ENCODE results near the gene ABCD3.
A peak's percentile ranks its signal among the peaks of the same experiment; 100 is the strongest.

Gene ABCD3

DNA sequence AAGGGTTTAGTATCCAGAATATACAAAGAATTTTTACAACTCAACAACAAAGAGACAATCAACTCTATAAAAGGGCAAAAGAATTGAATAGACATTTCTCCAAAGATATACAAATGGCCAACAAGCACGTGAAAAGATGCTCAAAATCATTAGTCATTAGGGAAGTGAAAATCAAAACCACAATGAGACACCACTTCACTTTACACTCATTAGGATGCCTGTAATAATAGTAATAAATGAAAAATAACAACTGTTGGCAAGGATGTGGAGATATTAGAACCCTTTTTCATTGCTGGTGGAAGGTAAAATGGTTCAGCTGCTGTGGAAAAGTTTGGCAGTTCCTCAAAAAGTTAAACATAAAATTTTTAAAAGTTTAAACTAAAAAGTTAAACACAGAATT lies 7.0 kb upstream of the ABCD3 start:
- DNase-seq (ENCODE audit: extremely low spot score): no peak
- ChIA-PET POLR2A (no interaction called here), CTCF (no interaction called here)
- no peak for TF ChIP-seq CTCF (IDR thresholded peaks at IDR 0.05; ENCODE audit: control extremely low read depth, extremely low read depth, low read depth, missing control alignments)

- no peak for TF ChIP-seq CTCF (IDR thresholded peaks at IDR 0.05; ENCODE audit: control extremely low read depth, extremely low read depth, low read depth, missing control alignments)
- CTCF ChIA-PET: interaction anchor here (0.6 kb wide), 1 partner anchor 732 kb away, joined by 3 read pairs; no protein-coding TSS in a partner anchor
- POLR2A ChIA-PET: no interaction called here
- DNase-seq (ENCODE audit: extremely low spot score): no peak
Measured at GRCh38 chr1:94413311-94413710, 4.9 kb upstream of the ABCD3 start.

DNA sequence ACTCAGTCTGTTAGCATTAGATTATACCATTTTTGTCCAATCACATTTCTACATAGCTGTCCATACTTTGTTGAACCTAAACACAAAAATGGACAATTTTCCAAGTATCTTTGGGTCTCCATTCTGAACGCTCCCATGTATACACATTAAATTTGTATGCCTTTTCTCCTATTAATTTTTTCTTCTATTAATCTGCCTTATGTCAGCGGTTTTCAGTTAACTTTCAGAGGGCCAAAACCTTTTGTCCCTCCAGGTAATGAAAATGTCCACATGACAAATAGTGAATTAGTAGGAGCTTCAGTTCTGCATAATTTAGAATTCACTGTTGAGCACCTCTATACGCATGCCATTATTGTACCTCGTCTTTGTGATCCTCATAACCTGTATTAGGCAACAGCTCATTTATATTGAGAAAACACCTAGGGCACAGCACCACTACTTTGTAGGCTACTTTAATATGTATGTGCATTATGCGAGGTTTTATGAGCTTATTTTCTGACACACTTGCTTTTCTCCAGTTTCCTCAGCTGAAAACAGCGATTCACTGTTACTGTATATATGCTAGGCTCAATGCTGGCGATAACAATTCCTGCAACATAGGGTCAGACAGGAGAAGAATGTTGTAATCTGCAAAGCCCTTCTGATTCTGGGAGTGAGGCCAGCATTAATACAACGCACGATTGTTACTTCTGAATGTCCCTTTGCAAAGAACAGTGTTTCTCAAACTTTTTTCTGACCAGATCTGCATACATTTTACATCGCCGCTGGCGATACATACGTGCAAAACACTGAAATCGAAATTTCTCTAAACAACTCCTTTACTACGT lies 1.1 kb upstream of the ABCD3 start:
- CTCF ChIA-PET: interaction anchor here (1.0 to 1.3 kb wide), 4 partner anchors 9 to 389 kb away, joined by 3 to 6 read pairs (median 4); no protein-coding TSS in a partner anchor
- POLR2A ChIA-PET: interaction anchor here (0.6 kb wide), 1 partner anchor 382 kb away, joined by 3 read pairs; no protein-coding TSS in a partner anchor
- no peak for TF ChIP-seq CTCF (IDR thresholded peaks at IDR 0.05; ENCODE audit: control extremely low read depth, extremely low read depth, low read depth, missing control alignments)
- DNase-seq (ENCODE audit: extremely low spot score): no peak

DNA sequence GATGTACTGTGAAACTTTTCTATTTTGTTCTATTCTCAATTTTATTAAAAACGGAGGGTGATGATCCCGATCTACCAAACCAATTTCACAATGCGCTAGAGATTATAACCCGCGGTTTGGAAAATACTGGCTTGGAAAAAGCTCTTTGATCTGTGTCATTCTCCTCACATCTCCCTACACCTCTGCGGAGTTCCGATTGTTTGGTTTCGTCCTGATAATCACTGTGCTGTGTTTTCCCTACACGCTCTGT lies 536 bp upstream of the ABCD3 start:
- DNase-seq (ENCODE audit: extremely low spot score): no peak
- ChIA-PET POLR2A (interaction anchor here (0.6 kb wide), 1 partner anchor 383 kb away, joined by 3 read pairs; no protein-coding TSS in a partner anchor), CTCF (interaction anchor here (1.0 to 1.3 kb wide), 4 partner anchors 9 to 389 kb away, joined by 3 to 6 read pairs (median 4); no protein-coding TSS in a partner anchor)
- TF ChIP-seq CTCF (IDR thresholded peaks at IDR 0.05; ENCODE audit: control extremely low read depth, extremely low read depth, low read depth, missing control alignments): no peak

GRCh38 chr1:94418664-94419655 lies 771 bp downstream of the ABCD3 start:
- DNase-seq (ENCODE audit: extremely low spot score): peak; percentile 21
- CTCF ChIA-PET: interaction anchor here (1.0 to 1.1 kb wide), 2 partner anchors 14 to 44 kb away, joined by 3 to 4 read pairs; no protein-coding TSS in a partner anchor
- no peak for TF ChIP-seq CTCF (IDR thresholded peaks at IDR 0.05; ENCODE audit: control extremely low read depth, extremely low read depth, low read depth, missing control alignments)
- POLR2A ChIA-PET: no interaction called here

GRCh38 chr1:94422115-94422820 lies 4.1 kb downstream of the ABCD3 start:
- no peak for DNase-seq (ENCODE audit: extremely low spot score)
- POLR2A ChIA-PET: no interaction called here
- TF ChIP-seq CTCF (IDR thresholded peaks at IDR 0.05; ENCODE audit: control extremely low read depth, extremely low read depth, low read depth, missing control alignments): no peak
- CTCF ChIA-PET: interaction anchor here (0.7 to 2.7 kb wide), 3 partner anchors 22 to 361 kb away, joined by 3 to 6 read pairs (median 4); no protein-coding TSS in a partner anchor
